HepG2 (cell line): ENCODE measurements around the gene MCM3AP. TPM values are rescaled to one million over a fixed set of nuclear protein-coding genes. Genes with fewer than 3 reads are reported as not detected.

Experiments used
- GATAD2A ChIP-seq: IDR thresholded peaks from 2 replicates; pipeline ENCODE4 v1.6.1; 2016
- HNRNPK ChIP-seq: fragments of 200-400 bp; formaldehyde crosslinking; IDR thresholded peaks from 2 replicates; pipeline ENCODE4 v1.6.1; 2018; ENCODE audit warnings: low read length, low read depth, moderate library complexity, mild to moderate bottlenecking; ENCODE audit not compliant: poor library complexity, severe bottlenecking
- KMT2A ChIP-seq: sonication (generic); formaldehyde crosslinking; IDR thresholded peaks from 2 replicates; pipeline ENCODE4 v1.4.0; 2020; ENCODE audit warnings: missing genetic modification reagents
- NFYB ChIP-seq: sonication (generic); formaldehyde crosslinking; IDR thresholded peaks from 2 replicates; pipeline ENCODE4 v1.4.0; 2020; ENCODE audit warnings: missing genetic modification reagents
- RAD51 ChIP-seq: fragments of 450-650 bp; IDR thresholded peaks from 2 replicates; pipeline ENCODE4 v1.6.1; 2016; ENCODE audit warnings: borderline replicate concordance
- REL ChIP-seq: sonication (generic); formaldehyde crosslinking; conservative IDR thresholded peaks from 2 replicates; pipeline ENCODE4 v1.8.0; 2022; ENCODE audit warnings: mild to moderate bottlenecking, missing genetic modification reagents, moderate library complexity
- SKIL ChIP-seq: sonication (generic); formaldehyde crosslinking; IDR thresholded peaks from 2 replicates; pipeline ENCODE4 v1.8.0; 2022; ENCODE audit warnings: missing genetic modification reagents, mild to moderate bottlenecking, moderate library complexity, borderline replicate concordance
- SP1 ChIP-seq, 2 experiments: fragments of 450-650 bp in 1 of 2; sonication (generic) in 1 of 2; formaldehyde crosslinking in 1 of 2; IDR thresholded peaks; 2 replicates each; pipeline versions ENCODE4 v1.4.0 to v1.6.1; 2016 to 2020; ENCODE audit warnings: missing genetic modification reagents in 1 of 2
- YEATS2 ChIP-seq: sonication (generic); formaldehyde crosslinking; IDR thresholded peaks from 2 replicates; pipeline ENCODE4 v1.4.0; 2020; ENCODE audit warnings: missing genetic modification reagents, borderline replicate concordance
- ZMAT5 ChIP-seq: sonication (generic); formaldehyde crosslinking; IDR thresholded peaks from 2 replicates; pipeline ENCODE4 v1.5.0; 2020; ENCODE audit warnings: mild to moderate bottlenecking, low read depth, missing genetic modification reagents, borderline replicate concordance
- ZNF136 ChIP-seq: sonication (generic); formaldehyde crosslinking; IDR thresholded peaks from 2 replicates; pipeline ENCODE4 v1.8.1; 2022; ENCODE audit warnings: low read depth, mild to moderate bottlenecking, moderate library complexity, missing genetic modification reagents
- ZNF441 ChIP-seq: sonication (generic); formaldehyde crosslinking; IDR thresholded peaks from 2 replicates; pipeline ENCODE4 v1.7.0; 2021; ENCODE audit warnings: missing genetic modification reagents, borderline replicate concordance
- ZNF558 ChIP-seq: sonication (generic); formaldehyde crosslinking; IDR thresholded peaks from 2 replicates; pipeline ENCODE4 v1.9.0; 2022; ENCODE audit warnings: mild to moderate bottlenecking, missing genetic modification reagents, borderline replicate concordance
- polyA plus RNA-seq, 8 experiments: library from polyadenylated mRNA; depleted of rRNA in 3 of 8; stranded (reverse) in 7 of 8; unstranded in 1 of 8; fragments of >200 nt; fragmentation: Illumina TruSeq in 4 of 8; extraction: Trizol in 4 of 8; gene quantifications; 2 replicates each; pipeline versions ENCODE4 v1.2.1 to v1.2.3, GENCODE V29; 2011 to 2016; ENCODE audit warnings: low read depth in 4 of 8, missing spikeins in 1 of 8, mixed read lengths in 1 of 8; ENCODE audit not compliant: insufficient read depth in 1 of 8
- total RNA-seq, 5 experiments: library from RNA; depleted of rRNA; stranded (reverse); fragments of >200 nt; fragmentation: Illumina TruSeq; extraction: Trizol; gene quantifications; 2 replicates each; pipeline ENCODE4 v1.2.3, GENCODE V29; 2016; ENCODE audit warnings: low read depth in 1 of 5
- TF ChIP-seq, protein P1 (sequence below): sonication (generic); formaldehyde crosslinking; IDR thresholded peaks from 2 replicates; pipeline ENCODE4 v1.5.0; 2020; ENCODE audit warnings: missing genetic modification reagents, mild to moderate bottlenecking, borderline replicate concordance
- TF ChIP-seq, protein P2 (sequence below), 2 experiments: sonication (generic) in 1 of 2; formaldehyde crosslinking in 1 of 2; IDR thresholded peaks; 2 replicates each; pipeline versions ENCODE4 v1.4.0 to v1.6.1; 2018 to 2020; ENCODE audit warnings: missing genetic modification reagents in 2 of 2, borderline replicate concordance in 1 of 2, low read depth in 1 of 2, mild to moderate bottlenecking in 1 of 2, missing biosample characterization in 1 of 2
- TF ChIP-seq, protein P3 (sequence below), 2 experiments: sonication (generic) in 1 of 2; formaldehyde crosslinking in 1 of 2; IDR thresholded peaks; 2 replicates each; pipeline versions ENCODE4 v1.4.0 to v1.6.1; 2016 to 2020; ENCODE audit warnings: borderline replicate concordance in 1 of 2, low read depth in 1 of 2, mild to moderate bottlenecking in 1 of 2, missing genetic modification reagents in 1 of 2

The MCM3AP gene
- total and polyA plus RNA-seq, 2 of the 13 experiments (the other 11 are each of a cell fraction or from before 2014, with no cell fraction given): 27.0 to 54.7 TPM

DNA sequence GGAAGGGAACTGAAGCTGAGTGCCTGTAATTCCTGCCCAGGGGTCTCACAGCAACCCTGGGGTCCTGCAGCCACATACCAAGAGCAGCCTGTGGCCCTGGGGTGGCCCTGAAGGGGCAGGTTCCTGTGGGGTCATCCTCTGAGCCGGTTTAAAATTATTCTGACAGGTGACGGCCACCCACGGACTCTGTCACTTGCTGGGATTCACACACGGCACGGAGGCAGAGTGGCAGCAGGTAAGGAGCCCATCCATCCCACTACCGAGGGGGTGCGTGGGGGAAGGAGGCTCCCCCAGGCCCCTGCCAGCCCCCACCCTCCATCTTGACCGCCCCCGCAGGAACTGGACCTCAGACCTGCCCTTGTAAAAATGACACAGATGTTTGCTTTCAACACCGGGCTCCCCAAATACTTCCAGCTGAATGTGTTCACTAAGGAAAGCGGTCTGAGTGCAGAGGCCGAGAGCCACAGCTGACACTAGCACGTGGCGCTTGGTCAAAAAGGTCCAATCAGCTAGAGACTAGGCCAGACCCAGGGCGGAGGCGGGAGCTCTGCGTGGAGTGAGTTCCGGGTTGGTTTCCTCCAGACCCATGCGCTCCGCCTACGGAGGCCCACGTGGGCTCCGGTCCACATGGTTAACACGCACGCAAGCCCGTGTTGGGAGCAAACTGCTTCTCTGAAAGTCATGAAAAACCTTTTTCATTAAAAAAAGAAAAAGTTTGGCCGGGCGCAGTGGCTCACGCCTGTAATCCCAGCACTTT is 10.8 kb upstream of the MCM3AP start (continued):
- no peak for TF ChIP-seq HNRNPK
- TF ChIP-seq, protein P1, sequence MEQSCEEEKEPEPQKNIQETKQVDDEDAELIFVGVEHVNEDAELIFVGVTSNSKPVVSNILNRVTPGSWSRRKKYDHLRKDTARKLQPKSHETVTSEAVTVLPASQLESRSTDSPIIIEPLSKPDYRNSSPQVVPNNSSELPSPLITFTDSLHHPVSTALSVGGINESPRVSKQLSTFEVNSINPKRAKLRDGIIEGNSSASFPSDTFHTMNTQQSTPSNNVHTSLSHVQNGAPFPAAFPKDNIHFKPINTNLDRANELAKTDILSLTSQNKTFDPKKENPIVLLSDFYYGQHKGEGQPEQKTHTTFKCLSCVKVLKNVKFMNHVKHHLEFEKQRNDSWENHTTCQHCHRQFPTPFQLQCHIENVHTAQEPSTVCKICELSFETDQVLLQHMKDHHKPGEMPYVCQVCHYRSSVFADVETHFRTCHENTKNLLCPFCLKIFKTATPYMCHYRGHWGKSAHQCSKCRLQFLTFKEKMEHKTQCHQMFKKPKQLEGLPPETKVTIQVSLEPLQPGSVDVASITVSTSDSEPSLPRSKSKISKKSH (CRISPR knock-in tag): 0 out of 2 replicates have a peak, but pooled peaks have one; percentile 19
- TF ChIP-seq KMT2A (CRISPR knock-in tag): no peak
- no peak; the same call in 1 of the 2 replicates for TF ChIP-seq GATAD2A
- TF ChIP-seq ZNF136 (CRISPR knock-in tag): no peak
- TF ChIP-seq ZNF441: peak; percentile 46; the same call in 1 of the 2 replicates
- no peak for TF ChIP-seq REL (CRISPR knock-in tag)
- TF ChIP-seq SP1 (IDR thresholded peaks at IDR 0.05): no peak
- no peak for TF ChIP-seq SP1 (CRISPR knock-in tag; IDR thresholded peaks at IDR 0.05)
- TF ChIP-seq ZMAT5 (CRISPR knock-in tag): no peak
- TF ChIP-seq NFYB (CRISPR knock-in tag): peak; percentile 64
- peak; percentile 58 for TF ChIP-seq RAD51
- no peak for TF ChIP-seq ZNF558
- TF ChIP-seq SKIL (CRISPR knock-in tag): no peak
- TF ChIP-seq, protein P2, sequence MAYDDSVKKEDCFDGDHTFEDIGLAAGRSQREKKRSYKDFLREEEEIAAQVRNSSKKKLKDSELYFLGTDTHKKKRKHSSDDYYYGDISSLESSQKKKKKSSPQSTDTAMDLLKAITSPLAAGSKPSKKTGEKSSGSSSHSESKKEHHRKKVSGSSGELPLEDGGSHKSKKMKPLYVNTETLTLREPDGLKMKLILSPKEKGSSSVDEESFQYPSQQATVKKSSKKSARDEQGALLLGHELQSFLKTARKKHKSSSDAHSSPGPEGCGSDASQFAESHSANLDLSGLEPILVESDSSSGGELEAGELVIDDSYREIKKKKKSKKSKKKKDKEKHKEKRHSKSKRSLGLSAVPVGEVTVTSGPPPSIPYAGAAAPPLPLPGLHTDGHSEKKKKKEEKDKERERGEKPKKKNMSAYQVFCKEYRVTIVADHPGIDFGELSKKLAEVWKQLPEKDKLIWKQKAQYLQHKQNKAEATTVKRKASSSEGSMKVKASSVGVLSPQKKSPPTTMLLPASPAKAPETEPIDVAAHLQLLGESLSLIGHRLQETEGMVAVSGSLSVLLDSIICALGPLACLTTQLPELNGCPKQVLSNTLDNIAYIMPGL (CRISPR knock-in tag; IDR thresholded peaks at IDR 0.05; ENCODE audit: borderline replicate concordance in 1 of 2, low read depth in 1 of 2): 0 out of 4 replicates have a peak, but pooled peaks of 1 of the 2 experiments have one; percentile 29
- TF ChIP-seq, protein P3, sequence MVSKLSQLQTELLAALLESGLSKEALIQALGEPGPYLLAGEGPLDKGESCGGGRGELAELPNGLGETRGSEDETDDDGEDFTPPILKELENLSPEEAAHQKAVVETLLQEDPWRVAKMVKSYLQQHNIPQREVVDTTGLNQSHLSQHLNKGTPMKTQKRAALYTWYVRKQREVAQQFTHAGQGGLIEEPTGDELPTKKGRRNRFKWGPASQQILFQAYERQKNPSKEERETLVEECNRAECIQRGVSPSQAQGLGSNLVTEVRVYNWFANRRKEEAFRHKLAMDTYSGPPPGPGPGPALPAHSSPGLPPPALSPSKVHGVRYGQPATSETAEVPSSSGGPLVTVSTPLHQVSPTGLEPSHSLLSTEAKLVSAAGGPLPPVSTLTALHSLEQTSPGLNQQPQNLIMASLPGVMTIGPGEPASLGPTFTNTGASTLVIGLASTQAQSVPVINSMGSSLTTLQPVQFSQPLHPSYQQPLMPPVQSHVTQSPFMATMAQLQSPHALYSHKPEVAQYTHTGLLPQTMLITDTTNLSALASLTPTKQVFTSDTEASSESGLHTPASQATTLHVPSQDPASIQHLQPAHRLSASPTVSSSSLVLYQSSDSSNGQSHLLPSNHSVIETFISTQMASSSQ (IDR thresholded peaks at IDR 0.05; ENCODE audit: low read depth): no peak
- TF ChIP-seq, protein P3 (CRISPR knock-in tag; IDR thresholded peaks at IDR 0.05; ENCODE audit: borderline replicate concordance): no peak
- peak; percentile 74 for TF ChIP-seq YEATS2
